Measurements from ENCODE around the gene TSC22D4.

DNA sequence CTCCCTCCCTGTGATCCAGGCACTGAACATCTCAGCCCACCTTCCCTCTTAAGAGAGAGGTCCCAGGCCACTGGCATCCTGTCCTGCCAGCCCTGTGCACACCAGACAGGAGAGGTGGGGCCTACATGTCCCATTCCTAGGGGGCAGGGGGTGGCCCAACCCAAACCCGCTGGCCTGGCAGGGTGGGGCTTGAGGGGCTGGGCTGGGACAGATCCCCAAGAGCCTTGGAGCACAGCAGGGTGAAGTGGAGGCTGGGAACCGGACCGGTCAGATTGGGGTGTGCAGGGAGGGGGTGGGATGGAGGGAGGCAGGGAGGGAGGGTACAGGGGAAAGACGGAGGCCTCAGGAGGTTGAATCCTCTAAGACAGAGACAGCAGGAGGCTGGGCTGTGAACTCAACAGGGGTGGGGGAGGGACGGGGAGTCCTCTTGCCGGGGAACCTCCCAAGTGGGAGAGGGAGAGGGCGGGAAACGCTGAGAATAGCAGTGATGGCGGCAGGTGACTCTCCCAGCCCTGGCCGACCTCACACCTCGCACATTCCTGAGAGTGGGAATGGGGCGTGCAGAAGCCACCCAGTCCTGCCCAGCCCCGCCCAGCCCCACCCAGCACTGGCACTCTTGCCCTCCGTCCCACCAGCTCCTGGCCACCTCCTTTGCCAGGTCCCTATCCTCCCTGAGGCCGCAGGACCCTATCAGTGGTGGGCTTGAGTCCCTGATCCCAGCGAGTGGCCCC lies 6.7 kb downstream of the TSC22D4 start:
- TF ChIP-seq, protein P1, sequence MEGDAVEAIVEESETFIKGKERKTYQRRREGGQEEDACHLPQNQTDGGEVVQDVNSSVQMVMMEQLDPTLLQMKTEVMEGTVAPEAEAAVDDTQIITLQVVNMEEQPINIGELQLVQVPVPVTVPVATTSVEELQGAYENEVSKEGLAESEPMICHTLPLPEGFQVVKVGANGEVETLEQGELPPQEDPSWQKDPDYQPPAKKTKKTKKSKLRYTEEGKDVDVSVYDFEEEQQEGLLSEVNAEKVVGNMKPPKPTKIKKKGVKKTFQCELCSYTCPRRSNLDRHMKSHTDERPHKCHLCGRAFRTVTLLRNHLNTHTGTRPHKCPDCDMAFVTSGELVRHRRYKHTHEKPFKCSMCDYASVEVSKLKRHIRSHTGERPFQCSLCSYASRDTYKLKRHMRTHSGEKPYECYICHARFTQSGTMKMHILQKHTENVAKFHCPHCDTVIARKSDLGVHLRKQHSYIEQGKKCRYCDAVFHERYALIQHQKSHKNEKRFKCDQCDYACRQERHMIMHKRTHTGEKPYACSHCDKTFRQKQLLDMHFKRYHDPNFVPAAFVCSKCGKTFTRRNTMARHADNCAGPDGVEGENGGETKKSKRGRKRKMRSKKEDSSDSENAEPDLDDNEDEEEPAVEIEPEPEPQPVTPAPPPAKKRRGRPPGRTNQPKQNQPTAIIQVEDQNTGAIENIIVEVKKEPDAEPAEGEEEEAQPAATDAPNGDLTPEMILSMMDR (conservative IDR thresholded peaks at IDR 0.05; ENCODE audit: low read length), result no peak
- no peak for TF ChIP-seq EZH2phosphoT487 (IDR thresholded peaks at IDR 0.05; ENCODE audit: borderline replicate concordance, low read depth, low read length)

All from OCI-LY7 (cell line).